B cell (primary cell): ENCODE results near the gene IFT52. TPM values are rescaled to one million over a fixed set of nuclear protein-coding genes. Genes with fewer than 3 reads are reported as not detected.
"Not testable (repeated sequence)": the region's sequence is repeated elsewhere in the genome, so short reads cannot be mapped to it uniquely, and the experiment has no call there.

Source experiments
- ATAC-seq: fragments of 200-7000 bp; cut with Tn5 transposase; one replicate; pipeline ENCODE4 v1.10.0; 2021; ENCODE audit warnings: low read depth, mild to moderate bottlenecking, moderate number of reproducible peaks, moderate library complexity
- CTCF ChIA-PET: fragments of 350-600 bp; sonication (Branson Sonifier 250); formaldehyde crosslinking; loops from one replicate; lab custom pipeline; 2021; ENCODE audit warnings: antibody characterized with exemption, inconsistent platforms; lab: Charles Lee
- POLR2A ChIA-PET: fragments of 350-600 bp; sonication (Branson Sonifier 250); formaldehyde crosslinking; loops from one replicate; lab custom pipeline; 2021; ENCODE audit warnings: antibody characterized with exemption; lab: Charles Lee
- DNase-seq: peaks from one replicate; pipeline ENCODE4 v3.0.0; 2013
- H2AFZ ChIP-seq: 2 replicates; pipeline ENCODE4 v1.6.1; 2012; ENCODE audit warnings: mild to moderate bottlenecking, low read depth, low read length; ENCODE audit not compliant: insufficient read depth, poor library complexity, severe bottlenecking
- H3K27ac ChIP-seq, 2 donors: 1 replicate in 1 of 2; 2 replicates in 1 of 2; pipeline ENCODE4 v1.5.1; 2012 to 2013; ENCODE audit warnings: low read length in 2 of 2, mild to moderate bottlenecking in 2 of 2, moderate library complexity in 1 of 2
- H3K27me3 ChIP-seq, 4 experiments: fragments of 200-600 bp in 1 of 4; sonication (generic) in 1 of 4; replicated peaks in 1 of 4; 1 replicate in 2 of 4; 2 replicates in 2 of 4; pipeline versions ENCODE4 v1.6.1 to v1.7.0; 2013 to 2016; ENCODE audit warnings: low read length in 3 of 4, mild to moderate bottlenecking in 2 of 4, mixed read lengths in 1 of 4, moderate library complexity in 1 of 4; ENCODE audit not compliant: insufficient read depth in 4 of 4, control insufficient read depth in 3 of 4; ENCODE audit errors: control extremely low read depth in 1 of 4
- H3K36me3 ChIP-seq, 2 experiments: replicated peaks in 1 of 2; 1 replicate in 1 of 2; 2 replicates in 1 of 2; pipeline versions ENCODE4 v1.6.1 to v1.7.1; 2013; ENCODE audit warnings: low read length in 1 of 2; ENCODE audit not compliant: insufficient read depth in 2 of 2, control insufficient read depth in 1 of 2; ENCODE audit errors: control extremely low read depth in 1 of 2, extremely low read depth in 1 of 2
- H3K4me1 ChIP-seq, 2 donors: fragments of 200-600 bp in 1 of 2; sonication (generic) in 1 of 2; 1 replicate in 1 of 2; 2 replicates in 1 of 2; pipeline versions ENCODE4 v1.5.1 to v1.6.1; 2013 to 2017; ENCODE audit warnings: low read length in 2 of 2; ENCODE audit not compliant: control insufficient read depth in 2 of 2, insufficient read depth in 2 of 2
- H3K4me2 ChIP-seq: replicated peaks from 2 replicates; pipeline ENCODE3; 2012; ENCODE audit warnings: mild to moderate bottlenecking, low read depth, low read length; ENCODE audit not compliant: poor library complexity, severe bottlenecking
- H3K4me3 ChIP-seq, 5 experiments: fragments of 200-600 bp in 1 of 5; sonication (generic) in 1 of 5; 1 replicate in 3 of 5; 2 replicates in 2 of 5; pipeline versions ENCODE4 v1.5.1 to v1.7.0; 2011 to 2016; ENCODE audit warnings: low read length in 4 of 5, mild to moderate bottlenecking in 4 of 5, low read depth in 2 of 5, control low read depth in 1 of 5, moderate library complexity in 1 of 5; ENCODE audit not compliant: insufficient read depth in 1 of 5; ENCODE audit errors: control extremely low read depth in 1 of 5, extremely low read depth in 1 of 5
- H3K79me2 ChIP-seq: fragments of 200-600 bp; sonication (generic); one replicate; pipeline ENCODE4 v1.6.0; 2016; ENCODE audit warnings: low read length; ENCODE audit not compliant: control insufficient read depth, insufficient read depth
- H3K9ac ChIP-seq: fragments of 200-600 bp; sonication (generic); 2 replicates; pipeline ENCODE4 v1.6.1; 2017; ENCODE audit warnings: mild to moderate bottlenecking, low read length, moderate library complexity
- H3K9me3 ChIP-seq, 3 donors: one replicate each; pipeline versions ENCODE4 v1.6.1 to v1.7.1; 2013; ENCODE audit warnings: low read length in 2 of 3; ENCODE audit not compliant: control insufficient read depth in 2 of 3, insufficient read depth in 1 of 3; ENCODE audit errors: control extremely low read depth in 1 of 3
- H4K20me1 ChIP-seq: 2 replicates; pipeline ENCODE4 v1.6.0; 2012; ENCODE audit warnings: mild to moderate bottlenecking, low read length; ENCODE audit not compliant: insufficient read depth, control insufficient read depth, poor library complexity, severe bottlenecking
- H3K27ac Mint-ChIP-seq: one replicate; pipeline ENCODE4 v1.8.0; 2021; ENCODE audit warnings: mixed read lengths
- H3K27me3 Mint-ChIP-seq: one replicate; pipeline ENCODE4 v1.8.0; 2021; ENCODE audit warnings: mixed read lengths
- H3K4me1 Mint-ChIP-seq: one replicate; pipeline ENCODE4 v1.8.0; 2021; ENCODE audit warnings: mixed read lengths
- H3K4me3 Mint-ChIP-seq: one replicate; pipeline ENCODE4 v1.8.0; 2021; ENCODE audit warnings: mixed read lengths
- H3K9me3 Mint-ChIP-seq: one replicate; pipeline ENCODE4 v1.8.0; 2022; ENCODE audit warnings: mixed read lengths; ENCODE audit not compliant: insufficient read depth
- EZH2 ChIP-seq: IDR thresholded peaks from 2 replicates; pipeline ENCODE4 v1.6.1; 2012; ENCODE audit warnings: borderline replicate concordance, low read depth, mild to moderate bottlenecking, moderate library complexity, low read length; ENCODE audit not compliant: insufficient read depth, poor library complexity, severe bottlenecking
- WGBS: methylation state at CpG from one replicate; pipeline ENCODE4 v1.1.5; 2013; ENCODE audit warnings: missing lambda C conversion rate; ENCODE audit not compliant: insufficient coverage; 5-methylcytosine and 5-hydroxymethylcytosine counted together
- intact Hi-C: fragments of 100-400 bp; cut with micrococcal nuclease; formaldehyde crosslinking; loops from one replicate; pipeline ENCODE4 v1.10.0; 2022
- polyA plus RNA-seq: library from polyadenylated mRNA; depleted of rRNA; stranded (reverse); fragments of >200 nt; gene quantifications from 2 replicates; pipeline ENCODE4 v1.2.3, GENCODE V29; 2012
- total RNA-seq, 2 donors: library from RNA; stranded (reverse); fragments of 120-200 nt in 1 of 2; gene quantifications; 1 replicate in 1 of 2; 2 replicates in 1 of 2; pipeline versions ENCODE4 v1.2.3 to v1.2.4, GENCODE V29; 2013 to 2022
- TF ChIP-seq, protein P1 (sequence below): fragments of 200-600 bp; IDR thresholded peaks from one replicate; pipeline ENCODE4 v1.8.0; 2022; ENCODE audit warnings: antibody characterized with exemption, mild to moderate bottlenecking

Gene IFT52
- total and polyA plus RNA-seq, 2 donors (not counting 1 experiment from before 2014, with no cell fraction given) = 16.7 to 18.4 TPM

DNA sequence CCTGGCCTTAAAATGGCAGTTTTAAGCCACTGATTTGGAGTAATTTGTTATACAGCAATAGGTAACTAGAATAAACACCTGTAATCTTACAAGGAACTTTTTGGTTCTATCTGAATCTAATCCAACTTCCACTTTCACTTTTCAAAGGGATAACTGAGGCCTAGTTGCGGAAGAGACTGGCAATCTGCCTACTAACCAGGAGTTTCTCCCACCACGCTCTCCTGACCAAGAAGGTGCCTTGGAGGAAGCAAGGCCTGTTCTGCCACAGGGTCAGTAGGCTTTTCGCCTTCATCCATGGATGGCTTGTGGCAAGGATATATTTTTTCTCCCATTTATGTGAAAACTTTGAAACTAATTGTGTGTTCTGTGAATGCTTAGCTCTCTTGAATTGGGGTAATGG lies 63.2 kb downstream of the IFT52 start:
- ATAC-seq (no peak), DNase-seq (no peak)
- ChIA-PET CTCF (interaction anchor here (0.6 kb wide), 1 partner anchor 37 kb away, joined by 3 read pairs; no protein-coding TSS in a partner anchor), POLR2A (interaction anchor here (0.6 kb wide), 2 partner anchors 17 to 34 kb away, joined by 3 read pairs; no protein-coding TSS in a partner anchor)
- Histone ChIP-seq H3K27ac (peak overlapping the region in 1 of 2 donors; percentile 54), H2AFZ (no peak overlapping the region), H3K9me3 (no peaks in the 10 kb centered on the region), H3K79me2 (no peaks in the 10 kb centered on the region), H3K9ac (no peak overlapping the region), H4K20me1 (no peaks in the 10 kb centered on the region), H3K4me2 (no peak overlapping the region), H3K36me3 (no peaks in the 10 kb centered on the region), H3K27me3 (no peaks in the 10 kb centered on the region), H3K4me3 (no peak overlapping the region), H3K4me1 (peaks cover 5 to 10% of the 10 kb centered on the region in 2 donors)
- intact Hi-C loops = no loop called here
- no peak for TF ChIP-seq EZH2
- TF ChIP-seq, protein P1, sequence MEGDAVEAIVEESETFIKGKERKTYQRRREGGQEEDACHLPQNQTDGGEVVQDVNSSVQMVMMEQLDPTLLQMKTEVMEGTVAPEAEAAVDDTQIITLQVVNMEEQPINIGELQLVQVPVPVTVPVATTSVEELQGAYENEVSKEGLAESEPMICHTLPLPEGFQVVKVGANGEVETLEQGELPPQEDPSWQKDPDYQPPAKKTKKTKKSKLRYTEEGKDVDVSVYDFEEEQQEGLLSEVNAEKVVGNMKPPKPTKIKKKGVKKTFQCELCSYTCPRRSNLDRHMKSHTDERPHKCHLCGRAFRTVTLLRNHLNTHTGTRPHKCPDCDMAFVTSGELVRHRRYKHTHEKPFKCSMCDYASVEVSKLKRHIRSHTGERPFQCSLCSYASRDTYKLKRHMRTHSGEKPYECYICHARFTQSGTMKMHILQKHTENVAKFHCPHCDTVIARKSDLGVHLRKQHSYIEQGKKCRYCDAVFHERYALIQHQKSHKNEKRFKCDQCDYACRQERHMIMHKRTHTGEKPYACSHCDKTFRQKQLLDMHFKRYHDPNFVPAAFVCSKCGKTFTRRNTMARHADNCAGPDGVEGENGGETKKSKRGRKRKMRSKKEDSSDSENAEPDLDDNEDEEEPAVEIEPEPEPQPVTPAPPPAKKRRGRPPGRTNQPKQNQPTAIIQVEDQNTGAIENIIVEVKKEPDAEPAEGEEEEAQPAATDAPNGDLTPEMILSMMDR = no peak
- no peak overlapping the region for H3K4me3 Mint-ChIP-seq
- no peaks in the 10 kb centered on the region for H3K9me3 Mint-ChIP-seq
- WGBS = 92% methylated on average over 2 of the region's 3 CpGs
- peak overlapping the region; percentile 59 for H3K27ac Mint-ChIP-seq
- H3K27me3 Mint-ChIP-seq = no peaks in the 10 kb centered on the region
- H3K4me1 Mint-ChIP-seq = peaks cover 13% of the 10 kb centered on the region

DNA sequence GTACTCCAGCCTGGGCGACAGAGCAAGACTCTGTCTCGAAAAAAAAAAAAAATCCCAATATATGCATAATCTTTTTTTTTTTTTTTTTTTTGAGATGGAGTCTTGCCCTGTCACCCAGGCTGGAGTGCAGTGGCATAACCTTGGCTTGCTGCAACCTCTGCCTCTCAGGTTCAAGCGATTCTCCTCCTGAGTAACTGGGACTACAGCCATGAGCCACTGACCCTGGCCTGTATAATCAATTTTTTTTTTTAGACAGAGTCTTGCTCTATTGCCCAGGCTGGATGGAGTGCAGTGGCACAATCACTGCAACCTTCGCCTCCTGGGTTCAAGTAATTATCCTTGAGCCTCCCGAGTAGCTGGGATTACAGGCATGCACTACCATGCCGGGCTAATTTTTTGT lies 64.4 kb downstream of the IFT52 start:
- intact Hi-C loops, H3K9ac ChIP-seq, H3K27ac ChIP-seq, H3K4me2 ChIP-seq, H3K27me3 ChIP-seq, H3K27ac Mint-ChIP-seq, H3K36me3 ChIP-seq, H3K27me3 Mint-ChIP-seq, ATAC-seq, H2AFZ ChIP-seq, H3K4me3 Mint-ChIP-seq, H3K79me2 ChIP-seq, H3K9me3 ChIP-seq, H3K9me3 Mint-ChIP-seq, H4K20me1 ChIP-seq, H3K4me3 ChIP-seq, DNase-seq, CTCF ChIA-PET: not testable (repeated sequence)
- H3K4me1 ChIP-seq = peaks cover 5 to 10% of the 10 kb centered on the region in 2 donors
- H3K4me1 Mint-ChIP-seq = peaks cover 13% of the 10 kb centered on the region
- POLR2A ChIA-PET = interaction anchor here (0.6 to 0.7 kb wide), 3 partner anchors 12 to 143 kb away, joined by 3 to 12 read pairs (median 3); no protein-coding TSS in a partner anchor
- WGBS = 96% methylated on average over 3 of the region's 6 CpGs
